ENCODE results near the gene PRMT7. TPM values are rescaled to one million over a fixed set of nuclear protein-coding genes. Genes with fewer than 3 reads are reported as not detected.

Gene PRMT7
- total and polyA plus RNA-seq, 7 experiments from 2014 or later, result 42.5 to 95.1 (median 72.6) TPM

- Mint-ChIP-seq H3K4me1 (peaks cover 4 to 66% (median 35%) of the 10 kb centered on the region in 7 donors), H3K27ac (peak overlapping the region; percentile 23 to 80 (median 48)), H3K36me3 (peaks cover 9 to 70% (median 32%) of the 10 kb centered on the region in 5 donors), H3K9me3 (no peaks in the 10 kb centered on the region), H3K27me3 (no peaks in the 10 kb centered on the region), H3K4me3 (no peak overlapping the region)
- ChIA-PET POLR2A (interaction anchor here (0.6 to 4.0 kb wide), 12 partner anchors 8 to 1822 kb away, joined by 3 to 43 read pairs (median 5); partner anchors contain the start of genes PRMT7, SLC7A6 and SLC7A6OS), CTCF (interaction anchor here (0.6 to 3.6 kb wide), 9 partner anchors 9 to 38 kb away, joined by 3 to 30 read pairs (median 4); partner anchors contain the start of genes PRMT7, SLC7A6 and SLC7A6OS)
- ATAC-seq (no peak), DNase-seq (no peak)
- no peak overlapping the region for H3K4me3 ChIP-seq (ENCODE audit: low read length)
- intact Hi-C loops (cut with micrococcal nuclease), result no loop called here
- H3K4me1 ChIP-seq (ENCODE audit: control insufficient read depth in 2 of 2, insufficient read depth in 2 of 2, low read length in 2 of 2), result no peaks in the 10 kb centered on the region
- no peak overlapping the region for H3K27ac ChIP-seq (ENCODE audit: low read depth, low read length)
- peaks cover 33 to 97% (median 38%) of the 10 kb centered on the region in 3 experiments for H3K36me3 ChIP-seq (ENCODE audit: control insufficient read depth in 2 of 3, insufficient read depth in 3 of 3, low read length in 3 of 3)
- no peaks in the 10 kb centered on the region for H3K9me3 ChIP-seq (ENCODE audit: control insufficient read depth in 2 of 3, low read length in 3 of 3)
- no peaks in the 10 kb centered on the region for H3K27me3 ChIP-seq (ENCODE audit: control insufficient read depth in 2 of 2, insufficient read depth in 2 of 2, low read length in 2 of 2)
Observed at GRCh38 chr16:68299571-68300453, 11.0 kb upstream of the PRMT7 start.

- Histone ChIP-seq H3K27ac (ENCODE audit: low read depth, low read length) (no peak overlapping the region), H3K27me3 (ENCODE audit: control insufficient read depth in 2 of 2, insufficient read depth in 2 of 2, low read length in 2 of 2) (no peaks in the 10 kb centered on the region), H3K4me1 (ENCODE audit: control insufficient read depth in 2 of 2, insufficient read depth in 2 of 2, low read length in 2 of 2) (no peaks in the 10 kb centered on the region), H3K36me3 (ENCODE audit: control insufficient read depth in 2 of 3, insufficient read depth in 3 of 3, low read length in 3 of 3) (peaks cover 35 to 97% (median 35%) of the 10 kb centered on the region in 3 experiments), H3K9me3 (ENCODE audit: control insufficient read depth in 2 of 3, low read length in 3 of 3) (no peaks in the 10 kb centered on the region), H3K4me3 (ENCODE audit: low read length) (no peak overlapping the region)
- Mint-ChIP-seq H3K9me3 (no peaks in the 10 kb centered on the region), H3K27ac (peak overlapping the region in 8 of 9 donors; percentile 8 to 79 (median 43)), H3K4me1 (peaks cover 4 to 61% (median 37%) of the 10 kb centered on the region in 7 donors), H3K27me3 (no peaks in the 10 kb centered on the region), H3K36me3 (peaks cover 9 to 65% (median 33%) of the 10 kb centered on the region in 5 donors), H3K4me3 (no peak overlapping the region)
- ChIA-PET CTCF (interaction anchor here (0.6 to 3.6 kb wide), 6 partner anchors 10 to 39 kb away, joined by 3 to 30 read pairs (median 3); partner anchors contain the start of genes PRMT7, SLC7A6 and SLC7A6OS), POLR2A (interaction anchor here (0.6 to 4.0 kb wide), 11 partner anchors 10 to 1821 kb away, joined by 3 to 43 read pairs (median 6); partner anchors contain the start of genes PRMT7, SLC7A6 and SLC7A6OS)
- ATAC-seq (no peak), DNase-seq (no peak)
- intact Hi-C loops (cut with micrococcal nuclease), result no loop called here
Observed at GRCh38 chr16:68300734-68301459, 9.9 kb upstream of the PRMT7 start.

DNA sequence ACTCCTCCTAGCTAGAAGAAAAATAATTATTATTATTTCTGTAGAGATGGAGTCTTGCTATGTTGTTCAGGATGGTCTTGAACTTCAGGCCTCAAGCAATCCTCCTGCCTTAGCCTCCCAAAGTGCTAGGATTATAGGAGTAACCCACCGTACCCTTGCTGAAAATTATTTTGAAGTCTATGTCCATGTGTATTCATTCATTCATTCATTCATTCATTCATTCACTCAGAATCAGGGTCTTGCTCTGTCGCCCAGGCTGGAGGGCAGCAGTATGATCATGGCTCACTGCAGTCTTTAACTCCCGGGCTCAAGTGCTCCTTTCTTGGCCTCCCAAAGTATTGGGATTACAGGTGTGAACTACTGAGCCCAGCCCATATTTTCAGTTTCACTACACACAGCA is 4.2 kb upstream of the PRMT7 start:
- peaks cover 9 to 30% (median 29%) of the 10 kb centered on the region in 5 donors for H3K36me3 Mint-ChIP-seq

GRCh38 chr16:68309799-68310198 is 1.0 kb upstream of the PRMT7 start:
- POLR2A ChIA-PET, result interaction anchor here (0.9 to 8.3 kb wide), 6 partner anchors 11 to 48 kb away, joined by 3 to 90 read pairs (median 8); partner anchors contain the start of gene SLC7A6
- H3K4me1 Mint-ChIP-seq, result peaks cover 35 to 64% (median 51%) of the 10 kb centered on the region in 7 donors
- DNase-seq, result peak in 6 of 9 donors; percentile 17 to 41 (median 36)
- H3K4me3 Mint-ChIP-seq, result peak overlapping the region; percentile 88 to 100 (median 98)
- Histone ChIP-seq H3K27me3 (ENCODE audit: control insufficient read depth in 2 of 2, insufficient read depth in 2 of 2, low read length in 2 of 2) (no peaks in the 10 kb centered on the region), H3K36me3 (ENCODE audit: control insufficient read depth in 2 of 3, insufficient read depth in 3 of 3, low read length in 3 of 3) (peaks cover 0 to 44% (median 22%) of the 10 kb centered on the region in 3 experiments), H3K4me3 (ENCODE audit: low read length) (peak overlapping the region; percentile 99), H3K4me1 (ENCODE audit: control insufficient read depth in 2 of 2, insufficient read depth in 2 of 2, low read length in 2 of 2) (peaks cover 25 to 32% of the 10 kb centered on the region in 2 donors), H3K9me3 (ENCODE audit: control insufficient read depth in 2 of 3, low read length in 3 of 3) (no peaks in the 10 kb centered on the region), H3K27ac (ENCODE audit: low read depth, low read length) (peak overlapping the region; percentile 91)
- intact Hi-C loops (cut with micrococcal nuclease), result loop anchor here (1.0 to 5.0 kb wide), 17 partner anchors 19 to 823 kb away; partner anchors contain the start of genes PLA2G15 (in 2 of the 2), PSMB10 (in 2 of the 2), SLC7A6 (in 2 of the 2) and SMPD3 (in 2 of the 2)
- ATAC-seq, result no peak
- H3K36me3 Mint-ChIP-seq, result peaks cover 4 to 20% (median 15%) of the 10 kb centered on the region in 5 donors
- CTCF ChIA-PET, result interaction anchor here (0.6 to 2.7 kb wide), 2 partner anchors 22 to 48 kb away, joined by 3 to 14 read pairs; no protein-coding TSS in a partner anchor
- H3K27ac Mint-ChIP-seq, result peak overlapping the region; percentile 77 to 99 (median 96)
- no peaks in the 10 kb centered on the region for H3K9me3 Mint-ChIP-seq
- no peaks in the 10 kb centered on the region for H3K27me3 Mint-ChIP-seq

More for the DNA sequence above, 4.2 kb upstream of the PRMT7 start:
- ChIA-PET CTCF (interaction anchor here (0.6 kb wide), 1 partner anchor 65 kb away, joined by 4 read pairs; no protein-coding TSS in a partner anchor), POLR2A (interaction anchor here (1.4 to 8.3 kb wide), 3 partner anchors 16 to 42 kb away, joined by 4 to 90 read pairs (median 12); partner anchors contain the start of gene SLC7A6)
- Histone ChIP-seq H3K4me1 (ENCODE audit: control insufficient read depth in 2 of 2, insufficient read depth in 2 of 2, low read length in 2 of 2) (peaks cover 18 to 19% of the 10 kb centered on the region in 2 donors), H3K4me3 (ENCODE audit: low read length) (no peak overlapping the region), H3K36me3 (ENCODE audit: control insufficient read depth in 2 of 3, insufficient read depth in 3 of 3, low read length in 3 of 3) (peaks cover 17 to 73% (median 29%) of the 10 kb centered on the region in 3 experiments), H3K27ac (ENCODE audit: low read depth, low read length) (peak overlapping the region; percentile 2), H3K9me3 (ENCODE audit: control insufficient read depth in 2 of 3, low read length in 3 of 3) (no peaks in the 10 kb centered on the region), H3K27me3 (ENCODE audit: control insufficient read depth in 2 of 2, insufficient read depth in 2 of 2, low read length in 2 of 2) (no peaks in the 10 kb centered on the region)
- Mint-ChIP-seq H3K27ac (peak overlapping the region in 4 of 9 donors; percentile 2 to 76 (median 42)), H3K27me3 (no peaks in the 10 kb centered on the region), H3K4me3 (no peak overlapping the region), H3K9me3 (no peaks in the 10 kb centered on the region), H3K4me1 (peaks cover 17 to 52% (median 32%) of the 10 kb centered on the region in 7 donors)
- ATAC-seq (no peak), DNase-seq (no peak)
- intact Hi-C loops (cut with micrococcal nuclease), result no loop called here

- POLR2A ChIA-PET, result interaction anchor here (1.0 to 8.3 kb wide), 20 partner anchors 10 to 503 kb away, joined by 3 to 90 read pairs (median 8); partner anchors contain the start of genes NFATC3, PLA2G15, SLC7A6 and TSNAXIP1
- DNase-seq (no peak), ATAC-seq (no peak)
- H3K9me3 Mint-ChIP-seq, result no peaks in the 10 kb centered on the region
- H3K27ac Mint-ChIP-seq, result peak overlapping the region; percentile 77 to 99 (median 96)
- peaks cover 4 to 19% (median 15%) of the 10 kb centered on the region in 5 donors for H3K36me3 Mint-ChIP-seq
- CTCF ChIA-PET, result interaction anchor here (0.6 to 2.4 kb wide), 13 partner anchors 10 to 48 kb away, joined by 3 to 58 read pairs (median 5); partner anchors contain the start of gene SLC7A6
- H3K4me1 Mint-ChIP-seq, result peaks cover 33 to 64% (median 53%) of the 10 kb centered on the region in 7 donors
- Histone ChIP-seq H3K4me1 (ENCODE audit: control insufficient read depth in 2 of 2, insufficient read depth in 2 of 2, low read length in 2 of 2) (peaks cover 25 to 32% of the 10 kb centered on the region in 2 donors), H3K4me3 (ENCODE audit: low read length) (peak overlapping the region; percentile 99), H3K9me3 (ENCODE audit: control insufficient read depth in 2 of 3, low read length in 3 of 3) (no peaks in the 10 kb centered on the region), H3K36me3 (ENCODE audit: control insufficient read depth in 2 of 3, insufficient read depth in 3 of 3, low read length in 3 of 3) (peaks cover 0 to 40% (median 16%) of the 10 kb centered on the region in 3 experiments), H3K27me3 (ENCODE audit: control insufficient read depth in 2 of 2, insufficient read depth in 2 of 2, low read length in 2 of 2) (no peaks in the 10 kb centered on the region), H3K27ac (ENCODE audit: low read depth, low read length) (peak overlapping the region; percentile 91)
- intact Hi-C loops (cut with micrococcal nuclease), result loop anchor here (1.0 to 5.0 kb wide), 17 partner anchors 18 to 822 kb away; partner anchors contain the start of genes PLA2G15 (in 2 of the 2), PSMB10 (in 2 of the 2), SLC7A6 (in 2 of the 2) and SMPD3 (in 2 of the 2)
- peak overlapping the region; percentile 88 to 100 (median 98) for H3K4me3 Mint-ChIP-seq
- H3K27me3 Mint-ChIP-seq, result no peaks in the 10 kb centered on the region
Observed at GRCh38 chr16:68310437-68310773, 414 bp upstream of the PRMT7 start.
